H1 (cell line): ENCODE results near the gene TBX4. TPM values are rescaled to one million over a fixed set of nuclear protein-coding genes. Genes with fewer than 3 reads are reported as not detected.

Experiments
- CTCF ChIA-PET: fragments of 300-600 bp; sonication (Branson Sonifier 250); formaldehyde crosslinking; loops from one replicate; lab custom pipeline; 2021; ENCODE audit not compliant: partially characterized antibody; lab: Charles Lee
- POLR2A ChIA-PET: fragments of 300-600 bp; sonication (Branson Sonifier 250); formaldehyde crosslinking; loops from one replicate; lab custom pipeline; 2021; ENCODE audit warnings: inconsistent platforms; ENCODE audit not compliant: partially characterized antibody; lab: Charles Lee
- DNase-seq, 2 experiments: peaks; one replicate each; pipeline versions ENCODE4 v3.0.0 to v3.0.0-alpha.2; 2010 to 2022; ENCODE audit warnings: low spot score in 2 of 2, low read depth in 1 of 2, mixed read lengths in 1 of 2
- FAIRE-seq: peaks from 2 replicates; lab custom pipeline; 2011; peaks lifted over from hg19 to GRCh38; lab: Jason Lieb, UNC
- H2AFZ ChIP-seq: 2 replicates; pipeline ENCODE4 v1.8.1; 2012; ENCODE audit warnings: low read length, inconsistent platforms
- H2AK5ac ChIP-seq: 2 replicates; pipeline ENCODE4 v1.6.1; 2013; ENCODE audit warnings: low read depth, low read length
- H2BK120ac ChIP-seq: replicated peaks from 2 replicates; pipeline ENCODE3; 2013; ENCODE audit warnings: low read depth, low read length, inconsistent platforms
- H2BK12ac ChIP-seq: 2 replicates; pipeline ENCODE4 v1.6.1; 2013; ENCODE audit warnings: low read depth, low read length
- H2BK15ac ChIP-seq: 2 replicates; pipeline ENCODE4 v1.6.1; 2013; ENCODE audit warnings: low read length
- H2BK20ac ChIP-seq: 2 replicates; pipeline ENCODE4 v1.6.1; 2013; ENCODE audit warnings: low read length
- H2BK5ac ChIP-seq: 2 replicates; pipeline ENCODE4 v1.6.1; 2013; ENCODE audit warnings: low read depth, low read length
- H3K14ac ChIP-seq: 2 replicates; pipeline ENCODE4 v1.6.1; 2013; ENCODE audit warnings: inconsistent platforms; ENCODE audit not compliant: insufficient read length
- H3K18ac ChIP-seq: 2 replicates; pipeline ENCODE4 v1.6.1; 2013; ENCODE audit warnings: low read length; ENCODE audit errors: extremely low read depth
- H3K23ac ChIP-seq: 2 replicates; pipeline ENCODE4 v1.6.1; 2013; ENCODE audit warnings: inconsistent platforms; ENCODE audit not compliant: insufficient read length
- H3K23me2 ChIP-seq: 2 replicates; pipeline ENCODE4 v1.6.1; 2013; ENCODE audit warnings: low read depth, low read length
- H3K27ac ChIP-seq: 2 replicates; pipeline ENCODE4 v1.6.1; 2011; ENCODE audit warnings: low read depth, low read length, inconsistent platforms
- H3K27me3 ChIP-seq, 4 experiments: replicated peaks in 1 of 4; 1 replicate in 1 of 4; 2 replicates in 3 of 4; pipeline versions ENCODE4 v1.6.1 to v1.8.1; 2011 to 2013; ENCODE audit warnings: low read length in 3 of 4, mild to moderate bottlenecking in 3 of 4, inconsistent platforms in 2 of 4, mixed read lengths in 2 of 4, moderate library complexity in 1 of 4; ENCODE audit not compliant: control insufficient read depth in 3 of 4, insufficient read depth in 3 of 4; ENCODE audit errors: extremely low read depth in 1 of 4
- H3K36me3 ChIP-seq, 4 experiments: 2 replicates each; pipeline versions ENCODE4 v1.6.1 to v1.8.1; 2011 to 2013; ENCODE audit warnings: mild to moderate bottlenecking in 4 of 4, low read length in 3 of 4, moderate library complexity in 2 of 4, control low read depth in 1 of 4, inconsistent platforms in 1 of 4; ENCODE audit not compliant: insufficient read depth in 4 of 4, control insufficient read depth in 2 of 4
- H3K4ac ChIP-seq: replicated peaks from 2 replicates; pipeline ENCODE3; 2013; ENCODE audit warnings: low read length, low read depth, mixed read lengths, inconsistent platforms; ENCODE audit not compliant: insufficient read length
- H3K4me1 ChIP-seq, 4 experiments: replicated peaks in 1 of 4; 1 replicate in 1 of 4; 2 replicates in 3 of 4; pipeline versions ENCODE4 v1.6.1 to v1.8.1; 2011 to 2013; ENCODE audit warnings: low read length in 3 of 4, inconsistent platforms in 2 of 4, mixed read lengths in 1 of 4; ENCODE audit not compliant: insufficient read depth in 4 of 4, control insufficient read depth in 3 of 4
- H3K4me2 ChIP-seq, 2 experiments: 2 replicates each; pipeline versions ENCODE4 v1.6.1 to v1.8.1; 2011 to 2013; ENCODE audit warnings: low read depth in 2 of 2, low read length in 2 of 2, control low read depth in 1 of 2, inconsistent platforms in 1 of 2, mild to moderate bottlenecking in 1 of 2; ENCODE audit not compliant: insufficient read depth in 1 of 2
- H3K4me3 ChIP-seq, 4 experiments: fragments of 200-600, 300-600 bp in 1 of 4; sonication (generic), shearing (Covaris generic), sonication (Bioruptor Twin) in 1 of 4; 2 replicates each; pipeline versions ENCODE4 v1.5.1 to v1.8.1; 2011 to 2016; ENCODE audit warnings: low read length in 4 of 4, low read depth in 3 of 4, control low read depth in 2 of 4, inconsistent platforms in 2 of 4, mild to moderate bottlenecking in 2 of 4, mixed read lengths in 1 of 4, moderate library complexity in 1 of 4; ENCODE audit not compliant: insufficient read depth in 2 of 4; ENCODE audit errors: extremely low read depth in 1 of 4
- H3K56ac ChIP-seq: replicated peaks from 2 replicates; pipeline ENCODE3; 2013; ENCODE audit warnings: low read depth, mild to moderate bottlenecking, mixed read lengths, low read length, inconsistent platforms; ENCODE audit not compliant: insufficient read length
- H3K79me1 ChIP-seq: 2 replicates; pipeline ENCODE4 v1.6.1; 2013; ENCODE audit warnings: low read depth, low read length, control low read depth
- H3K79me2 ChIP-seq, 2 experiments: 2 replicates each; pipeline versions ENCODE4 v1.6.1 to v1.8.1; 2012 to 2013; ENCODE audit warnings: low read length in 2 of 2, mild to moderate bottlenecking in 2 of 2, inconsistent platforms in 1 of 2; ENCODE audit not compliant: insufficient read depth in 2 of 2, control insufficient read depth in 1 of 2
- H3K9ac ChIP-seq, 4 experiments: replicated peaks in 1 of 4; 1 replicate in 1 of 4; 2 replicates in 3 of 4; pipeline versions ENCODE4 v1.6.1 to v1.8.1; 2011 to 2013; ENCODE audit warnings: low read depth in 3 of 4, low read length in 3 of 4, control low read depth in 2 of 4, mild to moderate bottlenecking in 2 of 4, moderate library complexity in 2 of 4, inconsistent platforms in 1 of 4; ENCODE audit errors: extremely low read depth in 1 of 4
- H3K9me3 ChIP-seq, 2 experiments: 2 replicates each; pipeline versions ENCODE4 v1.6.1 to v1.8.1; 2012 to 2013; ENCODE audit warnings: mild to moderate bottlenecking in 2 of 2, moderate library complexity in 2 of 2, control low read depth in 1 of 2, inconsistent platforms in 1 of 2, low read depth in 1 of 2, low read length in 1 of 2, mixed read lengths in 1 of 2; ENCODE audit not compliant: insufficient read depth in 2 of 2
- H4K20me1 ChIP-seq, 2 experiments: replicated peaks in 1 of 2; 2 replicates each; pipeline versions ENCODE3 to v1.8.1; 2011 to 2013; ENCODE audit warnings: inconsistent platforms in 2 of 2, low read length in 2 of 2, mild to moderate bottlenecking in 1 of 2; ENCODE audit not compliant: insufficient read depth in 2 of 2, control insufficient read depth in 1 of 2
- H4K5ac ChIP-seq: 2 replicates; pipeline ENCODE4 v1.6.1; 2013; ENCODE audit warnings: low read length, low read depth, mixed read lengths, inconsistent platforms; ENCODE audit not compliant: insufficient read length
- H4K8ac ChIP-seq: 2 replicates; pipeline ENCODE4 v1.8.0; 2013; ENCODE audit warnings: mild to moderate bottlenecking, moderate library complexity, low read length, inconsistent platforms; ENCODE audit not compliant: insufficient read depth; ENCODE audit errors: extremely low read depth
- H4K91ac ChIP-seq: replicated peaks from 2 replicates; pipeline ENCODE3; 2013; ENCODE audit warnings: low read length, mixed read lengths, inconsistent platforms; ENCODE audit not compliant: insufficient read length
- ATF2 ChIP-seq: IDR thresholded peaks from 2 replicates; pipeline ENCODE4 v1.6.1; 2012; ENCODE audit warnings: low read length, inconsistent platforms
- BRCA1 ChIP-seq: IDR thresholded peaks from 2 replicates; pipeline ENCODE4 v1.6.1; 2012; ENCODE audit warnings: low read depth, low read length, improper control_type of control experiment
- CBX5 ChIP-seq: fragments of 300-800, 300-1000 bp; sonication (generic); IDR thresholded peaks from 2 replicates; pipeline ENCODE4 v1.7.1; 2016; ENCODE audit warnings: antibody characterized with exemption, low read length, low read depth
- CHD1 ChIP-seq: IDR thresholded peaks from 2 replicates; pipeline ENCODE4 v1.6.1; 2012; ENCODE audit warnings: low read depth, low read length, improper control_type of control experiment
- CREB1 ChIP-seq: IDR thresholded peaks from 2 replicates; pipeline ENCODE4 v1.6.1; 2012; ENCODE audit warnings: inconsistent platforms
- E2F6 ChIP-seq: IDR thresholded peaks from 2 replicates; pipeline ENCODE4 v1.6.1; 2012; ENCODE audit warnings: inconsistent platforms
- EP300 ChIP-seq, 2 experiments: IDR thresholded peaks; 1 replicate in 1 of 2; 2 replicates in 1 of 2; pipeline ENCODE4 v1.6.1; 2011 to 2012; ENCODE audit warnings: low read depth in 2 of 2, low read length in 2 of 2, mild to moderate bottlenecking in 2 of 2, borderline replicate concordance in 1 of 2, inconsistent platforms in 1 of 2, moderate library complexity in 1 of 2
- FOSL1 ChIP-seq: IDR thresholded peaks from 2 replicates; pipeline ENCODE4 v1.6.1; 2011; ENCODE audit warnings: mild to moderate bottlenecking, low read depth, low read length, moderate library complexity; ENCODE audit not compliant: insufficient read depth
- KDM5A ChIP-seq: fragments of 200-600 bp; IDR thresholded peaks from 2 replicates; pipeline ENCODE4 v1.7.1; 2012; ENCODE audit warnings: mild to moderate bottlenecking, low read length, inconsistent platforms, mixed read lengths
- SIX5 ChIP-seq: IDR thresholded peaks from 2 replicates; pipeline ENCODE4 v1.6.1; 2011; ENCODE audit warnings: mild to moderate bottlenecking, low read depth, low read length
- SRF ChIP-seq: IDR thresholded peaks from 2 replicates; pipeline ENCODE4 v1.6.1; 2011; ENCODE audit warnings: mild to moderate bottlenecking, low read depth, low read length, moderate library complexity
- ZNF274 ChIP-seq: IDR thresholded peaks from 2 replicates; pipeline ENCODE4 v1.7.0; 2012; ENCODE audit warnings: low read length, borderline replicate concordance; ENCODE audit errors: extremely low read depth
- WGBS, 2 experiments: shearing (Covaris generic) in 1 of 2; methylation state at CpG; one replicate each; pipeline versions ENCODE4 v1.1.6 to v1.1.7; 2013 to 2015; ENCODE audit warnings: low lambda C conversion rate in 2 of 2, mixed read lengths in 2 of 2, inconsistent platforms in 1 of 2, low coverage in 1 of 2, missing lambda C conversion rate in 1 of 2; ENCODE audit not compliant: insufficient replicate concordance in 2 of 2, insufficient coverage in 1 of 2, insufficient read length in 1 of 2; ENCODE audit errors: extremely low coverage in 1 of 2, missing lambda C conversion rate in 1 of 2; 5-methylcytosine and 5-hydroxymethylcytosine counted together
- polyA plus RNA-seq, 7 experiments: library from polyadenylated mRNA; depleted of rRNA in 3 of 7; stranded (reverse) in 5 of 7; unstranded in 2 of 7; fragments of >200 nt in 5 of 7; fragments of 200-250 nt in 2 of 7; gene quantifications; 1 replicate in 5 of 7; 2 replicates in 1 of 7; 4 replicates in 1 of 7; pipeline versions ENCODE4 v1.2.1 to v1.2.3, GENCODE V29; 2011 to 2013; ENCODE audit warnings: missing spikeins in 2 of 7, mixed read lengths in 2 of 7
- total RNA-seq: library from RNA; stranded (reverse); fragmentation: NEBNext Ultra II Directional; extraction: Animal tissue kit (Norgen Biotek cat#: 25700); gene quantifications from 2 replicates; pipeline ENCODE4 v1.2.1, GENCODE V29; 2021

TBX4 gene
- total and polyA plus RNA-seq, 2 of the 8 experiments (the other 6 are each of a cell fraction or from before 2014, with no cell fraction given) = 0.02 TPM; not detected in 1

DNA sequence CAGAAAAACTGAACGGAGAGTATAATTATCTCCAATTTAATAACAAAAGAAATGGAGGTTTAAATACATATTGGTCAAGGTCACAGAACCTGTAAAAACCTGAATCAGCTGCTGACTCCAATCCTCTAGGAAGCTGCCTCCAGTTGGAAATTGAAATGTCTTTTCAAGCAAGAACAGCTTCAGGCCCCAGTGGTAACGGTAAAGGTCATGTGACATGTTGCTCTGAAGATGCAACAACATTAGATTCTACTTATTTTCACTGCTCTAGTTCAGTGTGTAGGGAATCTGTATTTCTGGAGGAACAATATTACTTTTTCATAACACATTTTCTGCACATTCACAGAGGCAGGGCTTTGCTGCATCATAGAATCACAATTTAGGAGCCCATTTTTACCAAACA, 58.8 kb downstream of the TBX4 start:
- 87% methylated on average over 2 of the region's 2 CpGs; no CpG with 5 or more reads in 1 of the 2 experiments for WGBS, 2 experiments
- no peak overlapping the region for H2BK20ac ChIP-seq
- no peaks in the 10 kb centered on the region for H3K9me3 ChIP-seq
- POLR2A ChIA-PET = no interaction called here
- no peak overlapping the region for H2AFZ ChIP-seq
- no peaks in the 10 kb centered on the region for H3K79me2 ChIP-seq
- no peak overlapping the region for H3K9ac ChIP-seq
- no peak overlapping the region for H2BK15ac ChIP-seq
- no peaks in the 10 kb centered on the region for H3K27me3 ChIP-seq
- no peak overlapping the region for H4K8ac ChIP-seq
- no peaks in the 10 kb centered on the region for H3K36me3 ChIP-seq
- H3K18ac ChIP-seq = no peak overlapping the region
- H3K4me3 ChIP-seq = no peak overlapping the region
- no peak overlapping the region for H3K27ac ChIP-seq
- H3K4ac ChIP-seq = no peak overlapping the region
- H3K4me2 ChIP-seq = no peak overlapping the region
- H3K4me1 ChIP-seq = peaks cover 0 to 2% (median under 1%) of the 10 kb centered on the region in 4 experiments; a peak in 2 of 7 replicates
- no peak overlapping the region for H3K56ac ChIP-seq
- H4K20me1 ChIP-seq = no peaks in the 10 kb centered on the region
- no peak overlapping the region for H4K5ac ChIP-seq
- H3K79me1 ChIP-seq = no peaks in the 10 kb centered on the region
- H4K91ac ChIP-seq = no peak overlapping the region
- H2AK5ac ChIP-seq = no peak overlapping the region
- CTCF ChIA-PET = interaction anchor here (1.0 to 1.7 kb wide), 9 partner anchors 10 to 124 kb away, joined by 3 to 6 read pairs (median 3); no protein-coding TSS in a partner anchor
- no peak overlapping the region for H2BK120ac ChIP-seq
- FAIRE-seq (no peak), DNase-seq (no peak)
- H3K14ac ChIP-seq = no peak overlapping the region
- no peak overlapping the region for H3K23ac ChIP-seq
- H2BK12ac ChIP-seq = no peak overlapping the region
- H2BK5ac ChIP-seq = no peak overlapping the region
- no peaks in the 10 kb centered on the region; the same call in 1 of the 2 replicates for H3K23me2 ChIP-seq
- TF ChIP-seq CBX5 (no peak), EP300 (IDR thresholded peaks at IDR 0.05; ENCODE audit: borderline replicate concordance in 1 of 2, low read depth in 2 of 2, low read length in 2 of 2) (no peak), ATF2 (no peak), SIX5 (no peak), E2F6 (no peak), SRF (no peak), CHD1 (no peak), KDM5A (no peak), BRCA1 (no peak), FOSL1 (no peak), CREB1 (no peak), ZNF274 (no peak)
